H1 (cell line): Measurements from ENCODE around the gene GOLGA6C. TPM values are rescaled to one million over a fixed set of nuclear protein-coding genes. Genes with fewer than 3 reads are reported as not detected.

Source experiments
- CBX5 ChIP-seq: fragments of 300-800, 300-1000 bp; sonication (generic); IDR thresholded peaks from 2 replicates; pipeline ENCODE4 v1.7.1; 2016; ENCODE audit warnings: antibody characterized with exemption, low read length, low read depth
- CHD2 ChIP-seq: IDR thresholded peaks from 2 replicates; pipeline ENCODE4 v1.6.1; 2012; ENCODE audit warnings: low read length, improper control_type of control experiment
- CHD7 ChIP-seq: fragments of 300-600 bp; sonication (generic); IDR thresholded peaks from 2 replicates; pipeline ENCODE4 v1.7.1; 2012; ENCODE audit warnings: low read length, moderate library complexity, mild to moderate bottlenecking, inconsistent platforms; ENCODE audit not compliant: insufficient replicate concordance
- GTF2F1 ChIP-seq: IDR thresholded peaks from 2 replicates; pipeline ENCODE4 v1.6.1; 2012; ENCODE audit warnings: low read depth, low read length, improper control_type of control experiment, borderline replicate concordance
- JUN ChIP-seq: IDR thresholded peaks from 2 replicates; pipeline ENCODE4 v1.6.1; 2011; ENCODE audit warnings: low read depth, mild to moderate bottlenecking, improper control_type of control experiment, low read length
- JUND ChIP-seq: IDR thresholded peaks from 2 replicates; pipeline ENCODE4 v1.6.1; 2011; ENCODE audit warnings: mild to moderate bottlenecking, improper control_type of control experiment, low read length
- NRF1 ChIP-seq: IDR thresholded peaks from 2 replicates; pipeline ENCODE4 v1.6.1; 2011; ENCODE audit warnings: mild to moderate bottlenecking, low read depth, low read length, improper control_type of control experiment
- POU5F1 ChIP-seq: IDR thresholded peaks from 2 replicates; pipeline ENCODE4 v1.6.1; 2011; ENCODE audit warnings: low read depth, mild to moderate bottlenecking, low read length, moderate library complexity
- SIX5 ChIP-seq: IDR thresholded peaks from 2 replicates; pipeline ENCODE4 v1.6.1; 2011; ENCODE audit warnings: mild to moderate bottlenecking, low read depth, low read length
- TAF7 ChIP-seq: optimal IDR thresholded peaks from 2 replicates; pipeline ENCODE3; 2011; ENCODE audit warnings: low read depth, mild to moderate bottlenecking, inconsistent platforms, low read length, moderate library complexity, borderline replicate concordance
- polyA plus RNA-seq, 7 experiments: library from polyadenylated mRNA; depleted of rRNA in 3 of 7; stranded (reverse) in 5 of 7; unstranded in 2 of 7; fragments of >200 nt in 5 of 7; fragments of 200-250 nt in 2 of 7; gene quantifications; 1 replicate in 5 of 7; 2 replicates in 1 of 7; 4 replicates in 1 of 7; pipeline versions ENCODE4 v1.2.1 to v1.2.3, GENCODE V29; 2011 to 2013; ENCODE audit warnings: missing spikeins in 2 of 7, mixed read lengths in 2 of 7
- total RNA-seq: library from RNA; stranded (reverse); fragmentation: NEBNext Ultra II Directional; extraction: Animal tissue kit (Norgen Biotek cat#: 25700); gene quantifications from 2 replicates; pipeline ENCODE4 v1.2.1, GENCODE V29; 2021

Gene GOLGA6C
- total and polyA plus RNA-seq, 2 of the 8 experiments (the other 6 are each of a cell fraction or from before 2014, with no cell fraction given): 0.14 to 0.35 TPM

GRCh38 chr15:75228787-75229186, 29.3 kb upstream of the GOLGA6C start (continued):
- TF ChIP-seq CHD7 (no peak), NRF1 (no peak), TAF7 (no peak), JUN (no peak), JUND (no peak), SIX5 (no peak), CBX5 (no peak), GTF2F1 (no peak), POU5F1 (no peak), CHD2 (no peak)
